NCI-H82 treated with DMSO at 0.1 percent for 48 hours (cell line): ENCODE measurements around the gene IL10.

Experiments
- DNase-seq: peaks from one replicate; lab custom pipeline; 2025; ENCODE audit not compliant: unreplicated experiment; lab: John Stamatoyannopoulos, UW

IL10 gene

GRCh38 chr1:206737729-206738201 is 34.5 kb downstream of the IL10 start:
- DNase-seq: no peak

DNA sequence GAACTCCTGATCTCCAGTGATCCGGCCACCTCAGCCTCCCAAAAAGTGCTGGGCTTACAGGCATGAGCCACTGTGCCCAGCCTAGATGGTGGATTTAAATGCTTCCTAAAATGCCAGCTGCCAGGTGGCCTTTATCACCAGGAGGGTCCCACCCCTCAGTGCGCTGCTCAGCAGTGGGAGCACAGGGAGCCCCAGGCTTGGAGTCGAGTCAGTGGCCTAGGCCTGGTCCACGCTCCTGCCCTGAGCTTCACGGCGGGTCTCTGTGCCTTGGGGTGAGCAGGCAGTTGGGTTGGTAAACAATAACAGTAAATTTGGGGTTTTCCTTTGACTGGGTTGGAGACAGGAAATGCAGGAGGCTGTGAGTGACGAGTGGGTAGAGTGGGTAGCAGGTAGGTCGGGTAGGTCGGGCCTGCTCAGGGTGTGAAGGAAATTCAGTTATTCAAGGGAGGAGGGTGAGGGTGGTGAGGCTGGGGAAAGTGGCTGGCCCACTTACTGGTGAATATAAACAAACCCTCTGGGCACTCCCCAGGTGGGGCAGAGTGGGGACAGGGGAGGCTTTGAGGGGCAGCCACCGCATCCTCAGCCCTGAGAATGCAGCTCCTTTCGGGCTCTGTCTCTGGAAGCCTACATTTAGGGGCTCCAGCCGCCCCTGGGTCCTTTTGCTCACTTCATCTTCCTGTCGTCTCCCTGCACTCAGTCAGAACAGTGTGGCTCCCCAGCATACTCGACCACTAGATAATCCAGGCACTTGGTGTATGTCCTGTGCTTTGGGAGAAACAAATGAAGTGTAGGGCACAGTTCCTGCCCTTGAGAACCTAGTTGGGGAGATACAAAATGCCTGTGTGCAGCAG is 35.2 kb downstream of the IL10 start:
- no peak for DNase-seq

GRCh38 chr1:206735553-206736031 is 36.7 kb downstream of the IL10 start:
- peak; percentile 18 for DNase-seq

DNA sequence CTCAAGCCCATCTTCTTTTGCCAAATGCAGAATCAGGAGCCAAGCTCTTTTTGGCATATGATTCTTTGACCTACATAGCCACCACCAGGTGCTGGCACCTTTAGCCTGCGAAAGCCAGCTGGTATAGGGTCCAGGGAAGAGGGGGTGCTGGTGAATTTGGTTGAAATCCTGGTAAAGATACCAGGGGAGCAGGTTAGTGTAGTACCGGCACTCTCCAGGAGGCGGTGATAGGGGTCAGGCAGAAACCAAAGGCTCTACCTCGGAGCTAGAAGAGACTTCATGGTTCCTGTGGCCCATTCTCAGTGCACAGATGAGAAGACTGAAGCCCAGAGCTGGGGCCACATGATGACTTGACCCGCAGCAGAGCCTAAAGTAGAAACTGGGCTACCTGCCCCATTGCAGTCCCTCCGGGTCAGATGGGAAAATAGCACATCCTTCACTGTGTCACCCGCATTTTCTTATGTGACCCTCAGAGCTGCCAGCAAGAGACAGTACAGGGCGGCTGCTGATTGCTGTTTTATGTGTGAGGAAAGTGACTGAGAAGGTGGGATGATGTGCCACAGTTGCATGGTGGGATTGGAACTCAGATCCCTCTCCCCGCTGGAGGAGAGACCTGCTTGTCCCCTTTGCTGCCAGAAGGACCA is 37.7 kb downstream of the IL10 start:
- DNase-seq: peak; percentile 15

- no peak for DNase-seq
Measured at GRCh38 chr1:206732992-206733391, 39.3 kb downstream of the IL10 start.

DNA sequence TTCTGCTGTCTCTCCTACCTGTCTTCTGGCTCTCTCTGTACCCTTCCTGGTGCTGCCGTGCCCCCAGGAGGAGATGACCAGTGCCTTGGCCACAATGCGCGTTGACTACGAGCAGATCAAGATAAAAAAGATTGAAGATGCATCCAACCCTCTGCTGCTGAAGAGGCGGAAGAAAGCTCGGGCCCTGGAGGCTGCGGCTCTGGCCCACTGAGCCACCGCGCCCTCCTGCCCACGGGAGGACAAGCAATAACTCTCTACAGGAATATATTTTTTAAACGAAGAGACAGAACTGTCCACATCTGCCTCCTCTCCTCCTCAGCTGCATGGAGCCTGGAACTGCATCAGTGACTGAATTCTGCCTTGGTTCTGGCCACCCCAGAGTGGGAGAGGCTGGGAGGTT is 39.8 kb downstream of the IL10 start:
- no peak for DNase-seq

DNA sequence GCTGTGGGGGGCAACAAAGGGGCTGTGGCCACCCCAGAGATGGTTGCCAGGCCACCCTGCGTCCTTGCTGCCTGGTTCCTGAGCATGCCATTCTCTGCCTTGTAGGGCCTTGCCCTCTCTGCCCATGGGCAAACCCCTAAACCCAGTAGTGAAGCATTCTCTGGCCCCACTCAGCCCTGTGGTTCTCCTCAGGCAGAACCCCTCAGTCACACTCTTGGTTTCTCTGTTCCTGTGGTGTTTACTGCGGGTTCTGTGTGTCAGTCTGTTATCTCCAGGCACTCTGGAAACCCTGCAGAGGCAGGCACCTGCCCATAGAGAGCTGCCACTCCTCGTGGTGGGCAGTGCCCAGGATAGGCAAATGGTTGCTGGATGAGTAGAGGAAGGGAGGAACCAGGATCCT is 42.8 kb downstream of the IL10 start:
- DNase-seq: no peak

- no peak for DNase-seq
Measured at GRCh38 chr1:206729050-206729449, 43.2 kb downstream of the IL10 start.

GRCh38 chr1:206728697-206728987 is 43.7 kb downstream of the IL10 start:
- no peak for DNase-seq

DNA sequence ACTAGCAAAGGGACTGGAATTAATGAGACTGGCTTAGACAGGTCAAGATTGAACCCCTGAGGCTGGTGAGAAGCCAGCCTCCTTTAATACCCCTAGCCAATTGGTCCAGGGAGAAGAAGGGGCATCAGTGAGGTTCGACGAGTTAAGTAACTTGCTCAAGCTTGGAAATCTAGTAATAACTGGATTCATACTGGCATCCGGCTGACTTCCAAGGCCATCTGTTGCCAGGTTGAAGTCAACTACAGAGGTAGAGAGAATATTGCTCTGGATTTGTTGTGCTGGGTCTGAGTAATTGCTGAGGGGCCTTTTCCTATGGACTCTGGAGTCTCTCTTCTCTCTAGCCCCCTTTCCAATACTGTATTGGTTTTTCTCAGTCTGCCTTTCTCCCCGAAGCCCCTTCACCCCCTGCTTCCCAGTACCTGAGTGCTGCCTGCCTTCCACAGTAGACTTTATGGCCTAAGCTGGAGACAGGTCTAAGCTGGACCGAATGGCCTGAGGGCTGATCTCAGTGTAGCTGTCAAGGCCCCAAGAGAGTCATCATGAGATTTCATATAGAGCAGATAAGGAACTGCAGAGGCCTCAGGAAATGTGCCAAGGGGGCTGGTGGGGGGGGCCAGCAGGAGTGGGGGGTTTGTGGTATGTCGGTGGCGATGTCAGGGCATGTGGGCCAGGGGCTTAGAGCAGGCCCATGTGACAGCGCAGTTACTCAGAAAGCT is 44.2 kb downstream of the IL10 start:
- DNase-seq: no peak

DNA sequence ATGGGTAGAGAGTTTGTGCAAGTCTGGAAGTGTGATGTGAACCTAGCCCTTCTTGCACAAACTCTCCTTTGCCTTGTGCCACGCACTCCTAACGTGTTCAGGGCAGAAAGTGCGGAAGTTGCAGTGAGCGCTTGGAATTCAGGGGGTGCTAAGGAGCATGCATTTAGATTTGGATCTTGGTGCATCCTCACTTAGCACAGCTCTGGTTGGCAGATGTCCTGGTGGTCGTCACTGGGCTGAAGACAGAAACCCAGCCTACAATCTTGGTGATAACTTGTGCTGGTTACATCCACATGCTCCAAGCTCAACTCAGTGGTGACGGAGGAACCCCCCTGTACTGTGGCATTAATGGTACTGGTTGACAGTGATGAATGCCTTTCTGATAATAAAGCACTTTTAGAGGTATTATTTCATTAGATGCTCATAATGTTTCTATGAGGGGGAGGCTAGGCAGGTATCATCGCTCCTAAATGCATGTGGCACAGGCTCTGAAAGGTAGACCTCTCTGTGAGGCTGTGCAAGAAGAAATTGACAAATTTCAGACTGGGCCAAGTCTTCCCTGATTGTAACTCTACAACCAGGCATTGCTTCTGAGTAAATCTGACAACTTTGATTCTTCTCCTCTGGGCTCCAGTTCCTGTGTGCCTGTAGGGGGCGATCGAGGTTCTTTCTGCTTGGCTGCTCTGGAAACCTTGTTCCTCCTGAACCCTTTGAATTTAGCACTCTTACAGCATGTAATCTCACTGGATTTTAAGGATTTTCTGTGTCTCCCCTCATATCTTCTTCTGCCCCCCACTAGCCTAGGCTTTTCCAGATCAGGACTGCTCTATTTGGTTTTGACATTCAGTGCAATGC is 47.0 kb downstream of the IL10 start:
- peak; percentile 16 for DNase-seq

GRCh38 chr1:206723805-206724472 is 48.4 kb downstream of the IL10 start:
- no peak for DNase-seq

- DNase-seq: no peak
Measured at GRCh38 chr1:206723462-206723804, 48.9 kb downstream of the IL10 start.

DNA sequence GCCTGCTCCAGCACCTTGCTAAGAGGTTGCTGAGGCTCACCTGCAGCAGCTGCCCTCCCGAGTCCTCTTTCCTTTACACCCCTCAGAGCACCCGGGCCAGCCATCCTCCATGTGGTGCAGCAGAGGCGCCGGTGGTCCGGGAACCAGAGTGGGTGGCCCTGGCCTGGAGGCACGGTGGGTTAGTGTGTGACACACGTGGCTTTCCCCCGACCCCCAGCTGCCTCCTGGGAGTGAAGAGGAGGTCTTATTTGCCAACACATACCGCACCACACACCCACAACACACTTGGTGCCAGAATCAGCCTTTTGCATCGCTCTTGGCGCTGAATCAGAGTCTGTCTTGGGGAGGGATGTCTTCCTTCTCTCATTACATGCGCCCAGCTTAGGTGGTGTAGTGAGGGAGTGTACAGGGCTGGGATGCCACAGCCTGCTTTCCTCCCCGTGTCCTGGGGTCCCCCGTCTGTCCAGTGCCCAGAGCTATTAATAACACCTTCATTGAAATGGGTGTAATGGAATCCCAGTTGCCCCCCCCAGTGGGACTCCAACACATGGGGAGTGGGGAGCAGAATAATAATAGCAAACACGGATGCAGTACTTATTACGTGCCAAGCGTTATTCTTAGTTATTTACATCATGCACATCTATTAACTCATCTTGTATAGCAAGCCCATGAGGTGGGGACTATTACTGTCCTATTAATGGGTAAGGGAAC is 49.4 kb downstream of the IL10 start:
- no peak for DNase-seq

GRCh38 chr1:206721454-206721853 is 50.8 kb downstream of the IL10 start:
- DNase-seq: no peak

- no peak for DNase-seq
Measured at GRCh38 chr1:206719169-206719839, 53.0 kb downstream of the IL10 start.

GRCh38 chr1:206717674-206717989 is 54.7 kb downstream of the IL10 start:
- DNase-seq: no peak
